Spleen (tissue), 11 donors: ENCODE results near the gene SULT6B1. TPM values are rescaled to one million over a fixed set of nuclear protein-coding genes. Genes with fewer than 3 reads are reported as not detected.

Experiments used
- DNase-seq: peaks from one replicate; pipeline ENCODE4 v3.0.0-alpha.2; 2020
- H3K27ac ChIP-seq, 8 donors: fragments of 200-600 bp; sonication (generic) in 7 of 8; 1 replicate in 4 of 8; 2 replicates in 4 of 8; pipeline versions ENCODE4 v1.5.0 to v1.8.0; 2016 to 2021; ENCODE audit warnings: inconsistent platforms in 4 of 8, mild to moderate bottlenecking in 4 of 8, moderate library complexity in 1 of 8
- H3K27me3 ChIP-seq, 7 donors: fragments of 200-600 bp; sonication (generic) in 6 of 7; replicated peaks in 1 of 7; 1 replicate in 4 of 7; 2 replicates in 3 of 7; pipeline versions ENCODE4 v1.5.0 to v1.8.0; 2016 to 2021; ENCODE audit warnings: inconsistent platforms in 3 of 7, mild to moderate bottlenecking in 1 of 7
- H3K36me3 ChIP-seq, 6 donors: fragments of 200-600 bp; sonication (generic) in 5 of 6; 1 replicate in 4 of 6; 2 replicates in 2 of 6; pipeline versions ENCODE4 v1.5.0 to v1.8.0; 2016 to 2021; ENCODE audit warnings: inconsistent platforms in 2 of 6
- H3K4me1 ChIP-seq, 6 donors: fragments of 200-600 bp; sonication (generic) in 5 of 6; 1 replicate in 3 of 6; 2 replicates in 3 of 6; pipeline versions ENCODE4 v1.5.0 to v1.8.0; 2016 to 2021; ENCODE audit warnings: inconsistent platforms in 3 of 6
- H3K4me3 ChIP-seq, 8 donors: fragments of 200-600 bp; sonication (generic) in 7 of 8; 1 replicate in 4 of 8; 2 replicates in 4 of 8; pipeline versions ENCODE4 v1.5.0 to v1.8.0; 2016 to 2021; ENCODE audit warnings: inconsistent platforms in 4 of 8, mild to moderate bottlenecking in 4 of 8, moderate library complexity in 2 of 8
- H3K9me3 ChIP-seq, 8 donors: fragments of 200-600 bp; sonication (generic) in 7 of 8; 1 replicate in 4 of 8; 2 replicates in 4 of 8; pipeline versions ENCODE4 v1.5.0 to v1.8.0; 2016 to 2021; ENCODE audit warnings: inconsistent platforms in 4 of 8
- POLR2A ChIP-seq, 3 donors: fragments of 450-650 bp; IDR thresholded peaks; one replicate each; pipeline ENCODE4 v1.5.1; 2017; ENCODE audit warnings: antibody characterized with exemption in 3 of 3, mild to moderate bottlenecking in 1 of 3
- POLR2AphosphoS5 ChIP-seq, 3 donors: sonication (generic); formaldehyde crosslinking; IDR thresholded peaks; one replicate each; pipeline ENCODE4 v1.5.1; 2017; ENCODE audit warnings: antibody characterized with exemption in 3 of 3
- WGBS, 5 donors: extraction: QIAGEN DNeasy Blood & Tissue Kit in 3 of 5; methylation state at CpG; one replicate each; pipeline versions ENCODE4 v1.1.5 to v1.1.7; 2013 to 2018; 5-methylcytosine and 5-hydroxymethylcytosine counted together
- intact Hi-C: fragments of 100-400 bp; cut with DNase I; formaldehyde crosslinking; loops from one replicate; pipeline ENCODE4 v1.15.0; 2023; ENCODE audit warnings: low total_unique reads
- polyA plus RNA-seq, 3 donors: library from polyadenylated mRNA; stranded (reverse); fragments of 200-250 nt; gene quantifications; one replicate each; pipeline ENCODE4 v1.2.1, GENCODE V29; 2013
- total RNA-seq, 7 donors: library from RNA; depleted of rRNA in 3 of 7; stranded (reverse); fragments of >200 nt in 3 of 7; fragmentation: NEBNext Ultra II Directional in 4 of 7; extraction: Animal tissue kit (Norgen Biotek cat#: 25700) in 4 of 7; gene quantifications; one replicate each; pipeline versions ENCODE4 v1.1.0 to v1.2.1, GENCODE V29; 2016 to 2021
- TF ChIP-seq, protein P1 (sequence below), 11 experiments: fragments of 200-600 bp in 7 of 11; fragments of 450-650 bp in 4 of 11; sonication (generic) in 4 of 11; IDR thresholded peaks in 8 of 11; conservative IDR thresholded peaks in 3 of 11; 1 replicate in 7 of 11; 2 replicates in 4 of 11; pipeline versions ENCODE4 v1.4.0 to v1.8.0; 2016 to 2021; ENCODE audit warnings: antibody characterized with exemption in 11 of 11, inconsistent platforms in 4 of 11, mild to moderate bottlenecking in 1 of 11
- donor health status: healthy with polysubstance abuse.
- donor health status: DM: no; HTN: no; CAD: no; lungs with moderate emphysema.
- donor health status: DM: no; HTN: no; CAD: no.
- donor health status: Bipolar disorder and iron deficiency.
- donor health status: healthy.
- donor health status: DM: no; HTN: no; CAD: no.
- donor health status: DM: yes; HTN: yes; CAD: no.

SULT6B1 gene
- total and polyA plus RNA-seq, 10 donors: not detected

DNA sequence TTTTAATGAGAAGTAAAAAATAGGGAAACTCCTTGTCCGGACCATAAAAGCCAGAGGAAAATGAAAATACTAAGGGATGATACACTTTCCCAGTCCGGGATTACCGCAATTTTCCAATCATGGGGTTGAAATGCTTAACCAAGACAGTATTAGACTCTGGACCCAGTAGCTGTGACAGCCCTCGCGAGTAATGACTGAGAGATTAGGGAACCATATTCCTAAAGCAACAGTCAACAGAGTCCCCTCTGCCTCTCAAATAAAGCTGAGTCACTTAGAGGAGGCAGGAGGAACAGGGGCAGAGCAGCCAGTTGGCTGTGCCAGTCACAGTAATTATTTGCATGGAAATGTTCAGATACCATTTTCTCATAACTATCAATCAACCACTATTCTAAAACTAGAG lies 69.3 kb downstream of the SULT6B1 start:
- 90 to 98% (median 95%) methylated on average over 5 of the region's 5 CpGs for WGBS, 5 donors
- H3K4me1 ChIP-seq: no peaks in the 10 kb centered on the region
- no peak overlapping the region for H3K27ac ChIP-seq
- no peaks in the 10 kb centered on the region for H3K27me3 ChIP-seq
- intact Hi-C loops: no loop called here
- H3K9me3 ChIP-seq: no peaks in the 10 kb centered on the region
- TF ChIP-seq POLR2A (IDR thresholded peaks at IDR 0.05): no peak
- no peak for TF ChIP-seq POLR2AphosphoS5 (IDR thresholded peaks at IDR 0.05)
- TF ChIP-seq, protein P1, sequence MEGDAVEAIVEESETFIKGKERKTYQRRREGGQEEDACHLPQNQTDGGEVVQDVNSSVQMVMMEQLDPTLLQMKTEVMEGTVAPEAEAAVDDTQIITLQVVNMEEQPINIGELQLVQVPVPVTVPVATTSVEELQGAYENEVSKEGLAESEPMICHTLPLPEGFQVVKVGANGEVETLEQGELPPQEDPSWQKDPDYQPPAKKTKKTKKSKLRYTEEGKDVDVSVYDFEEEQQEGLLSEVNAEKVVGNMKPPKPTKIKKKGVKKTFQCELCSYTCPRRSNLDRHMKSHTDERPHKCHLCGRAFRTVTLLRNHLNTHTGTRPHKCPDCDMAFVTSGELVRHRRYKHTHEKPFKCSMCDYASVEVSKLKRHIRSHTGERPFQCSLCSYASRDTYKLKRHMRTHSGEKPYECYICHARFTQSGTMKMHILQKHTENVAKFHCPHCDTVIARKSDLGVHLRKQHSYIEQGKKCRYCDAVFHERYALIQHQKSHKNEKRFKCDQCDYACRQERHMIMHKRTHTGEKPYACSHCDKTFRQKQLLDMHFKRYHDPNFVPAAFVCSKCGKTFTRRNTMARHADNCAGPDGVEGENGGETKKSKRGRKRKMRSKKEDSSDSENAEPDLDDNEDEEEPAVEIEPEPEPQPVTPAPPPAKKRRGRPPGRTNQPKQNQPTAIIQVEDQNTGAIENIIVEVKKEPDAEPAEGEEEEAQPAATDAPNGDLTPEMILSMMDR (IDR thresholded peaks at IDR 0.05 in 8 of 11, conservative IDR thresholded peaks at IDR 0.05 in 3 of 11): no peak
- H3K4me3 ChIP-seq: no peak overlapping the region
- DNase-seq: no peak
- H3K36me3 ChIP-seq: peaks cover 3 to 100% (median 72%) of the 10 kb centered on the region in 6 donors

Other genes with a start within 250 kb of the SULT6B1 start
- gene STRN, start 222.1 kb downstream of the SULT6B1 start, total RNA-seq: 10 to 100 TPM; 24.9 to 33.3 (median 29.5) TPM
- 1 to 10 TPM; 2.2 to 4.3 (median 2.9) TPM for gene STRN, start 222.1 kb downstream of the SULT6B1 start, polyA plus RNA-seq
- 10 to 100 TPM; 30.0 to 58.2 (median 37.5) TPM for gene HEATR5B, start 104.3 kb downstream of the SULT6B1 start, total RNA-seq
- gene HEATR5B, start 104.3 kb downstream of the SULT6B1 start, polyA plus RNA-seq: 10 to 100 TPM in 1 of 3 donors, 1 to 10 TPM in 2; 5.5 to 10.2 (median 9.1) TPM
- 10 to 100 TPM; 10.0 to 17.2 (median 12.2) TPM for gene GPATCH11, start 104.2 kb downstream of the SULT6B1 start, total RNA-seq
- gene GPATCH11, start 104.2 kb downstream of the SULT6B1 start, polyA plus RNA-seq: 10 to 100 TPM in 1 of 3 donors, 1 to 10 TPM in 2; 4.9 to 13.0 (median 8.8) TPM
- 10 to 100 TPM; 30.6 to 48.2 (median 38.2) TPM for gene EIF2AK2, start 31.7 kb downstream of the SULT6B1 start, total RNA-seq
- 1 to 10 TPM; 4.0 to 8.0 (median 4.5) TPM for gene EIF2AK2, start 31.7 kb downstream of the SULT6B1 start, polyA plus RNA-seq
- gene CEBPZOS, start 7.8 kb upstream of the SULT6B1 start, total RNA-seq: 10 to 100 TPM; 18.6 to 35.4 (median 28.5) TPM
- 10 to 100 TPM; 25.4 to 39.8 (median 27.0) TPM for gene CEBPZOS, start 7.8 kb upstream of the SULT6B1 start, polyA plus RNA-seq
- 10 to 100 TPM; 34.8 to 54.0 (median 43.9) TPM for gene CEBPZ, start 42.9 kb upstream of the SULT6B1 start, total RNA-seq
- gene CEBPZ, start 42.9 kb upstream of the SULT6B1 start, polyA plus RNA-seq: 10 to 100 TPM; 50.4 to 54.8 (median 54.2) TPM
- 10 to 100 TPM; 14.3 to 27.2 (median 23.0) TPM for gene NDUFAF7, start 43.0 kb upstream of the SULT6B1 start, total RNA-seq
- gene NDUFAF7, start 43.0 kb upstream of the SULT6B1 start, polyA plus RNA-seq: 10 to 100 TPM; 11.4 to 19.4 (median 11.6) TPM
- gene PRKD3, start 136.2 kb upstream of the SULT6B1 start, total RNA-seq: 10 to 100 TPM; 50.9 to 78.4 (median 76.2) TPM
- gene PRKD3, start 136.2 kb upstream of the SULT6B1 start, polyA plus RNA-seq: 10 to 100 TPM; 12.2 to 21.0 (median 13.3) TPM
- 10 to 100 TPM; 11.5 to 46.0 (median 24.4) TPM for gene QPCT, start 156.0 kb upstream of the SULT6B1 start, total RNA-seq
- gene QPCT, start 156.0 kb upstream of the SULT6B1 start, polyA plus RNA-seq: 1 to 10 TPM; 4.2 to 9.4 (median 4.4) TPM